Measurements from ENCODE around the gene RBM34.

The RBM34 gene

DNA sequence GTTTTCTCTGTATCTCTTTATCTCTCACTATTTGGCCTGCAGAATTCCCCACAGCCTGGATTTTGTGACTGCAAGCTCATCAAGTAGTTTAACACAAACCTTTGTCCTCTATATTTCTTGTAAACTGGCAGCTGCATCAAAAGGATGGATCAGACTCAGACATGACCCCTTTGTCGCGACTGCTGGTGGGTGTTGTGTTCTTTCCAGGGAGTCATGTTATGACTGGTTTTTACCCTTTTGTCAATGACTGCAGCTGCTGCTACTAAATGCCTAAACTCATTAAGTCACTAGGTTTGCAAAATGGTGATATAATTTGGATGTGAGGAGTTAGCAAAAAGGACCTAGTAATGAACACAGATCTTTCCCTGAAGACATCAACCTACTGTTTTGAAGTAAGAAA is 22.2 kb downstream of the RBM34 start:
- no peak overlapping the region for H3K4me3 ChIP-seq (ENCODE audit: low read depth, low read length)
- TF ChIP-seq, protein P1, sequence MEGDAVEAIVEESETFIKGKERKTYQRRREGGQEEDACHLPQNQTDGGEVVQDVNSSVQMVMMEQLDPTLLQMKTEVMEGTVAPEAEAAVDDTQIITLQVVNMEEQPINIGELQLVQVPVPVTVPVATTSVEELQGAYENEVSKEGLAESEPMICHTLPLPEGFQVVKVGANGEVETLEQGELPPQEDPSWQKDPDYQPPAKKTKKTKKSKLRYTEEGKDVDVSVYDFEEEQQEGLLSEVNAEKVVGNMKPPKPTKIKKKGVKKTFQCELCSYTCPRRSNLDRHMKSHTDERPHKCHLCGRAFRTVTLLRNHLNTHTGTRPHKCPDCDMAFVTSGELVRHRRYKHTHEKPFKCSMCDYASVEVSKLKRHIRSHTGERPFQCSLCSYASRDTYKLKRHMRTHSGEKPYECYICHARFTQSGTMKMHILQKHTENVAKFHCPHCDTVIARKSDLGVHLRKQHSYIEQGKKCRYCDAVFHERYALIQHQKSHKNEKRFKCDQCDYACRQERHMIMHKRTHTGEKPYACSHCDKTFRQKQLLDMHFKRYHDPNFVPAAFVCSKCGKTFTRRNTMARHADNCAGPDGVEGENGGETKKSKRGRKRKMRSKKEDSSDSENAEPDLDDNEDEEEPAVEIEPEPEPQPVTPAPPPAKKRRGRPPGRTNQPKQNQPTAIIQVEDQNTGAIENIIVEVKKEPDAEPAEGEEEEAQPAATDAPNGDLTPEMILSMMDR (IDR thresholded peaks at IDR 0.05; ENCODE audit: control insufficient read depth, extremely low read depth, insufficient read depth), result no peak
- no peak for DNase-seq (ENCODE audit: low read depth)

DNA sequence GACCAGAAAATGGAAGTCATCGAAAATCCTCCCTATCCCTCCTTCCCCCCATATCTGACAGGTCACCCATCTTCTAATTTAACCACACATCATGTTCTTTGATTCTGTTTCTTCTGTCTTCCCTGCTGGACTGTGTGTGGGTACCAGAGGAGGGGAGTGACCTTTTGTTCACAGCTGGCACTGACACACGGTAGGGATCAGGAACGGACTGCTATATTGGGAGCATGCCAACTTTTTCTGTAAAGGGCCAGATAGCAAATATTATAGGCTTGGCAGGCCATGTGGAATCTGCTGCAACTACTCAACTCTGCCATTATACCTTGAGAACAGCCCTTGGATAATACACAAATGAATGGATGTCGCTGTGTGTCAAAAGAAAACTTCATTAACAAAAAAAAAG is 24.9 kb downstream of the RBM34 start:
- TF ChIP-seq, protein P1 (IDR thresholded peaks at IDR 0.05; ENCODE audit: control insufficient read depth, extremely low read depth, insufficient read depth), result no peak
- H3K4me3 ChIP-seq (ENCODE audit: low read depth, low read length), result no peak overlapping the region
- DNase-seq (ENCODE audit: low read depth), result no peak

DNA sequence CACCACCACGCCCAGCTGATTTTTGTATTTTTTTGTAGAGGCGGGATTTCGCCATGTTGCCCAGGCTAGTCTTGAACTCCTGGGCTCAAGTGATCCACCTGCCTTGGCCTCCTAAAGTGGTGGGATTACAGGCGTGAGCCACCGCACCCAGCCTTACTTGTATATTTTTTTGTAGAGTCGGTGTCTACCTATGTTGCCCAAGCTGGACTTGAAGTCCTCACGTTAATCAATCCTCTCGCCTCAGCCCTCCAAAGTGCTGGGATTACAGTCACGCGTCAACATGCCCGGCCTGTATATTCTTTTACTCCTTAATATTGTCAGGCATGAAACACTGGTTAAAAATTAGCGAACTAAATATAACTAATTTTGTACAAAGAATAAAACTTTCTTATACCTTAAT is 26.9 kb downstream of the RBM34 start:
- DNase-seq (ENCODE audit: low read depth), result no peak
- TF ChIP-seq, protein P1 (IDR thresholded peaks at IDR 0.05; ENCODE audit: control insufficient read depth, extremely low read depth, insufficient read depth), result no peak
- H3K4me3 ChIP-seq (ENCODE audit: low read depth, low read length), result no peak overlapping the region

GRCh38 chr1:235133086-235133485 is 28.0 kb downstream of the RBM34 start:
- H3K4me3 ChIP-seq (ENCODE audit: low read depth, low read length), result no peak overlapping the region
- TF ChIP-seq, protein P1 (IDR thresholded peaks at IDR 0.05; ENCODE audit: control insufficient read depth, extremely low read depth, insufficient read depth), result no peak
- no peak for DNase-seq (ENCODE audit: low read depth)

DNA sequence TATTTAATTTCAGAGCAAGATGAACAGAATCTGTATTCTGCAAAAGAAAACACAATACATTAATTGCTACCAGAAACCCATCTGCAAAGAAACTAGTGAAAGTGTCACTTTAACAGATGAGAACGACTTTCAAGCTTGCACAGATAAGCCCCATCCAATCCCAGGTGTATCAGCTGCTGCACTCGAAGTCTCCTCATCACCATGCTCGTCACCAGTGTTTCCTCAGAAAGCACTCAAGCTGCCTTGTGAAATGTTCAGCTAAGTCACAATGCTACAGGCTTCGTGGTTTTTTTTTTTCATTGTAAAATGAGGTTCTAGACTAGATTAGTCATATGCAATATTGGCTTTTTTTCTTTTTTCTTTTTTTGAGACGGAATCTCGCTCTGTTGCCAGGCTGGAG is 29.1 kb downstream of the RBM34 start:
- no peak for DNase-seq (ENCODE audit: low read depth)

DNA sequence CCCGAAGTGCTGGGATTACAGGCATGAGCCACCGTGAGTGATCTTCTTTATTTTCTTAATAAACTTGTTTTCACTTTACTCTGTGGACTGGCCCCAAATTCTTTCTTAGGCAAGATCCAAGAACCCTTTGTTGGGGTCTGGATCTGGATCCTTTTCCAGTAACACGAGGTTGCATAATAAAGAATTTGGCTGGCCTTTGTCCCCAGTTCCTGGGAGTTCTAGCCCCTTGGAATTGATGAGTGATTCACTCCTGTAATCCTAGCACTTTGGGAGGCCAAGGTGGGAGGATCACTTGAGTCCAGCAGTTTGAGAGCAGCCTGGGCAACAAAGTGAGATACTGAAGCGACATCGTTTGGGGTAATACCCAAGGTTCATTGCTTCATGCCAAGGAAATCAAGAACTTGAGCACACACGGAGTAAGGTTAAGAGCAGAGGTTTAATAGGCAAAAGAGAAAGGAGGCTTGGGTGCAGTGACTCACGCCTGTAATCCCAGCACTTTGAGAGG is 30.2 kb downstream of the RBM34 start:
- DNase-seq (ENCODE audit: low read depth), result no peak
- H3K4me3 ChIP-seq (ENCODE audit: low read depth, low read length), result no peak overlapping the region
- TF ChIP-seq, protein P1 (IDR thresholded peaks at IDR 0.05; ENCODE audit: control insufficient read depth, extremely low read depth, insufficient read depth), result no peak

More for the DNA sequence above, 29.1 kb downstream of the RBM34 start:
- H3K4me3 ChIP-seq (ENCODE audit: low read depth, low read length), result no peak overlapping the region
- TF ChIP-seq, protein P1 (IDR thresholded peaks at IDR 0.05; ENCODE audit: control insufficient read depth, extremely low read depth, insufficient read depth), result no peak

All from LNCaP clone FGC (cell line).